Measurements from ENCODE around the gene GABRP.
A peak's percentile ranks its signal among the peaks of the same experiment; 100 is the strongest.

Gene GABRP

DNA sequence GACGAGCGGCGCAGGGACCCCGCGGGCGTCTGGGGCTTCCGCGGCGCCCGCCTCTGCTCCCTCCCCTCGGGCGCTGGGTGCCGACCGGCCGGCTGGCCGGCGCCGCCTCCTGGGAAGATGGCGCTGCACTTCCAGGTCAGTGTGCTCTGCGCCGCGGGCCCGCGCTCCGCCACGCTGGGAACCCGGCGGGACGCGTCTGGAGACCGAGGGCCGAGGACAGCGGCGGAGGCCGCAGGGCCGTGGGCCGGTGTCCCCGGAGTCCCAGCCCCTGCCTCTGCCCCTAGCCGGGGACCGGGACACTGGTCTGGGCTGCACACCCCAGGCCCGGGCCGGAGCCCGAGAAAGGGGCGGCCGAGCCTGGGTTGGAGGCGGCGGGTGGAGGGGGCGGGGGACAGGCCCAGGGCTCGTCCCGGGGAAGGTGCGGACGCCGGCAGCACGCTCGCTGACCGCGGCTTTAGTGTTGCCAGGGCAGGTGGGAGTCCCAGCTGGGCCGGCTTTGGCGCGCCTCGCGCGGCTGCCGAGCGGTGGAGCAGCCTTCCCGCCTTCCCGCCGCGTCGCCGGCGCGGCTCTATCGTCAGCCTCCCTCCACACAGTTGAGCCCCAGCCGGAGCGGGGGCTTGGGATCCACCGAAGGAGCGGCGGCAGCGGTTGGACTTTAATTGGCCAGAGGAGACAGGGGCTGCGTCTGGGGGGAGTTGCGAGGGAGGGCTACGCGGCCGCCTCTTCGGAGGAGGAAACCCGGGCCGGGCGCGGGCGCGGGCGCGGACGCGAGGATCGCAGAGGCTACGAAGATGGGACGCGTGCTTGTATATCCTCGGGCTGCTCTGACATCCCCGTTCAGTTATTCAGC is 78.6 kb downstream of the GABRP start, which contains the start of gene RANBP17:
Gene RANBP17 (plus strand): TSS at position 102 of the 850 bp plus-strand sequence.
- peak; percentile 28 for DNase-seq

- no peak for DNase-seq
These were observed 80.1 kb downstream of the GABRP start for GRCh38 chr5:170863646-170864045.

Measured in NCI-H526 treated with DMSO at 0.1 percent for 48 hours (cell line).